SKM-1 (cell line): ENCODE measurements around the gene THEM4.

ENCODE experiments used
- DNase-seq: peaks from one replicate; lab custom pipeline; 2025; ENCODE audit not compliant: unreplicated experiment; lab: John Stamatoyannopoulos, UW

Gene THEM4

DNA sequence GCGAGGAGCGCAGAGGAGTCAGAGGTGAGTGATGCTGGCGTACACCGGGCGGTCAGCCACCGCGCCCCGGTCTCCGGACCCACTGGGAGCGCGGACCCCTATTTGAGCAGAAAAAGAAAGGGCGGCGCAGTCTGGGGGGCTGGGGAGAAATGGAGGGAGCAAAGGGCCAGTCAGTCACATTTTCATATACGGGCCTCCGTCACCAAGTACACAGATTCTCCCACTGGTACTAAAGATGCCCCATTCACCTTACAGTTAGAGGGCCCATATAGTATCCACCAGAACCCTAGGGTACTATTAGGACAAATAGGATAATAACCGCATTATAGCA, 70.3 kb downstream of the THEM4 start:
- DNase-seq: no peak

DNA sequence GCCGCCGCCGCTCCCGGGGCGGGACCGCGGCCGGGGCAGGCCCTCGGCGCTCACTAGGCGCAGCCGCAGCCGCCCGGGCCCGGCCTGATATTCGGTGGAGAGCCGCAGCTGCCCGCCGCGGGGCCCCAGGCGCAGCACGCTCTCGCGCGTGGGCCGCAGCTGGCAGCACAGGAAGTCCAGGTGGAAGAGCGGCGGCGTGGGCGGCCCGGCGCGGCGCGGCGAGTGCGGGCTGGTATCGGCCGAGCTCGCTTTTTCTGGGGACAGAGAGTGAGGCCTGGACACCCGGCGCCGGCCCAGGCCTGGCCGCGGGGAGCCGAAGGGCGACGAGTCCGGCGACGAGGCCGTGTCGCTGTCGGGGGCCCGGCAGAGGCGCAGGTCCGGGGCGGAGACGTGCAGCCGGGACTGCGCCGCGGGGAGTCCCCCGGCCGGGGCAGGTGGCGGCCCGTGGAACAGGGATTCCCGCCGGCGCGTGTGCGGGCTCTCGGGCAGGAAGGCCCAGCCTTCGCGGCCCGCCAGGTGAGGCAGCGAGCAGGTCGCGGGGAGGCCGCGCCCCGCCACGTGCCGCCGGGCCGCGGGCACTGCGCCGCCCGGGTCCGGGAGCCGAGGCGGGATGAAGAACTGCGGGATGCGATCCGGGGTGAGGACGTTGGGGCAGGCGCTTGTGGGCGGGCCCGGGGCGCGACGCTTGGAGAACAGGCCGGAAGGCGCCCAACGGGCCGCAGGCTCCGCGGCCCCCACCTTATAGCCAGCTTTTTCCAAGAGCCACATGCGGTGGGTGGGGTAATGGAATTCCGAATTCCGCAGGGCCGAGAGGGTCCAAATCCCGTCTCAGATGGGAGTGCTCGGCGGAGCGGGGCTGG, 70.9 kb downstream of the THEM4 start:
- DNase-seq: no peak

GRCh38 chr1:151837884-151838221, 71.5 kb downstream of the THEM4 start:
- no peak for DNase-seq

DNA sequence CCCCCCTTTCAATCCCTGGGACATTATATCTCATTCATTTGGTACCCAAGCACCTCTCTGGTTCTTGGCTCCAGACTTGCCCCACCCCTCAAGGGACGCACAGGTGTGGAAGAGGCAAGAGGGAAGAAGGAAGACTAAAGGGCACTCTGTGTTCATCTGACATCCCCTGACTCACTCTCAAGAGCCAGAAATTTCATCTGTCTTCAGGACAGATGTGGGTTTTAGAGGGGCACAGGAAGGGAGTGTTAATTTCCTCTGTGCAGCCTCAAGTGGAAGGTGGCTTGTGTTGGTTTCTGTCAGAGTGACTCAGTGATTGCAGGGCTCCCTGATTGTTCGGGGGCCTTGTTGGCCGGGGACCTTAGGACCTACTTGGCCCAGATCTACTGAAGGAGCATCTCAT, 72.1 kb downstream of the THEM4 start:
- DNase-seq: no peak

DNA sequence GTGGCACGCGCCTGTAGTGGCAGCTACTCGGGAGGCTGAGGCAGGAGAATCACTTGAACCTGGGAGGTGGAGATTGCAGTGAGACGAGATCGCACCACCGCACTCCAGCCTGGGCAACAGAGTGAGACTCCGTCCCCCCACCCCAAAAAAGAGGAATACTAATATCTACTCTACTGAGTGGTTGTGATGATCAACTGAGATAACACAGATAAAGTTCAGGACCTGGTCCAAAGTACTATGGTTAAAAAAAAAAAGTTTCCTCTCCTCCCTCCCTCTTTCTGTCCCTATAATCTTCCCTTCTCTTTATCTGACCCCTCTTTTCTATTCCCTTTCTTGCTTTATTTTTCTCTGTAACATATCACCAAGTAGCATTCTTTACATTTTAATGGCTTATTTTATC, 73.7 kb downstream of the THEM4 start:
- DNase-seq: no peak

- no peak for DNase-seq
Observed at GRCh38 chr1:151834239-151834638, 75.1 kb downstream of the THEM4 start.

- DNase-seq: no peak
Observed at GRCh38 chr1:151833172-151833900, 76.0 kb downstream of the THEM4 start.

- no peak for DNase-seq
Observed at GRCh38 chr1:151832318-151832980, 76.9 kb downstream of the THEM4 start.

- DNase-seq: no peak
Observed at GRCh38 chr1:151831605-151832004, 77.7 kb downstream of the THEM4 start, which contains the start of gene RORC. Gene RORC (minus strand): TSS chr1:151831802. CDS start chr1:151831764, 38 bp downstream.

- DNase-seq: no peak
Observed at GRCh38 chr1:151831256-151831591, 78.1 kb downstream of the THEM4 start.

DNA sequence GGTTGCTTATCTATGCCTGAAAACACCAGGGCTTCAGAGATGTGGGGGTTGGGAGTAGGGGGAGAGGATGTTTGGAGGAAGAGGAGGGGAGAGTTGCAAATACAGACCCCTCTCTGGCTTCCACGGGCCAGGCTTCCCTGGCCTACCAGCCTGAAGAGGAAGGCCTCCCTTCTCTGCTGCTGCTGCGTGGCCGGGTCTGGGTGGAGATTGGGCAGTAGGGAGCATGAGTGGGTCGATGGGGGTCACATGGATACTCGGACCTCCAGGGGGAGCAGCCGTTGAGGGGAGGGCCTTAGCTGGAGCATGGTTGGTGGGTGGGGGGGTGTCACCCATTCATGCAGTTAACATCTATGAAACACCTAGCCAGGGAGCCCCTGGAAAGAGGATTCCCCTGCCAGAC, 79.3 kb downstream of the THEM4 start:
- DNase-seq: no peak

DNA sequence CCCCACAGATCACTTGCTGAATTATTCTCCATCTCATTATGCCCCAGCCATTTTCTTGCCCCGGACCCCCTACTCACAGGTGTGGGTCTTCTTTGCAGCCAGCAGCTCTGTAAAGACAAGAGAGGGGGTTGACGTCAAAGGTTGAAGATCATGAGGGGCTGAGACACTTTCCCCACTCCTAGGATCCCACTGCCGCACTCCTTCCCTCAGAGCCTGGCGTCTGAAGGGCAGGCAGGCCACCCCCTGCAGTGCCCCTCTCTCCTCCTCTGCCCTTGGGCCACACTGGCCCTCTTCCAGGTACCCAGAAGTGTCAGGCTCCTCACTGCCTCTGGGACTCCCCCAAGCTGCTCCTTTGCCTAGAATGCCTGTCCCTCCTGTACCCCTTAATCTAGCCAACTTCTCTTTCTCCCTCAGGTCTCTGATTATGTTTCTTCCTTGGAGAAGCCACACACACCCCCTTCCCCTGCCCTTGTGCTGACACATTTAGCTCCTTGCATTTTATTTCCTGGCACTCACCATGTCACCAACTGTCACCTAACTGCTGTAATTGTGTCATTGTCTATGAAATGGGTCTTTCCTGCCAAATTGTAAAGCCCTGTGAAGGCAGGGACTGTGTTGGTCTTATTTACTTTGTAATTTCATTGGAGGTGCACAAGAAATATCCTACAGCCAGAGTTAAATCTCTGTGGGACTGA, 79.8 kb downstream of the THEM4 start:
- DNase-seq: no peak

GRCh38 chr1:151828921-151829320, 80.4 kb downstream of the THEM4 start:
- DNase-seq: no peak

- no peak for DNase-seq
Observed at GRCh38 chr1:151827853-151828252, 81.5 kb downstream of the THEM4 start.

DNA sequence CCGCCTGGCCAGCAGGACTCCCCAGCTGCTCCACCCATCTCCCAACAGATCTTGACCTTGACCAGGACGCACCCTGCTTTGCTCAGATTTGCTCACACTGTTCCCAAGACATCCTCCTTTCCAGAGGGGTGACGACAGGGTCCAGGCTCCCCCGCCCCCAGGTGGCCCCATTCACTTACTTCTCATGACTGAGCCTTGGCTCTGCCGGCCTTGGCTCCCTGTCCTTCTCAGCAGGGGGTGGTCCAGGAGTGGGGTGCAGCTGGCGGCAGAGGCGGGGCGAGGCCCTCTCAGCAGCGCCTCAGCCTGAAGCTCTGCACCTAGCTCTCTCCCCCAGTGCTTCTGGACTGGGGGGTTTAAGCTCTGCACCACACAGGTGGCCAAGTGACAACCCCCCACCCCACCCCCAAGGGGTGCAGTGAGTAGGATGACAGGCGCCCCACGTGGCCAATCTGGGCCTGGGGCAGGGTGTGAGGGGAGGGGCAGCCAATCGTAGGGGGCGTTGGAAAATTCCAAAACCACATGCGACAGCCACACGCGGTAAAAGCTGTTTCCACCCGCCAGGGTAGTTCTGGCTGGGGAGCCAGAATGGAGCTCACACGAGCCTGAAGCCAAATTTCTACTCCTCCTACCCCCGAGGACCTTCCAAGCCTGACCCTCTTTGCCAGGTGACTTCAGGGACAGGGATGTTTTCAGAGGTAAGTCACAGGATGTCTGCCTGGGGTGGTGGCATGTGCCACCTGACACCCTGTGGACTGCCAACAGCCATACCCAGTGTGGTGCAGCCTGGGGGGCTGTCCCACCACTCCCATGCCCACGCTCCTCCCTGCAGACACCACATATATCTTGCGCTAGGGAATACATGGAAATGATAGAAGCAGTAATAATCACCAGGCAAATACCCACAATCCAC, 83.3 kb downstream of the THEM4 start:
- no peak for DNase-seq

DNA sequence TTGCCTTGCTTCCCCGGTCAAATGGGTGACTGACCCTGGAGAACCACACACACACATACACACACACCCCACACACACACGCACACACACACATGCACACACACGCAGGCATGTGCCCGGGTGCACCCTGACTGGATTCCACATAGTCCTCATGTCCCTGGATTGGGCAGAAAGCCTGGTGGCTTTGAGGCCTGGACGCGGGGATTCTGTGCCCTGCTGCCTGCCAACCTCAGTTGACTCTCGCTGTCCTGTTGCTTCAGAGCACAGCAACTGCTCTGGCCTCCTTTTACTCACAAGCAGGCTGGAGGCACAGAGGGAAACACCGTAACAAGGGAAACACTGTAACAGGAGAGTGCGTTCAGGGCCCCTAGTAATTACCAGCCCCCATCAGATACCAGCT, 84.1 kb downstream of the THEM4 start:
- DNase-seq: no peak
